NCI-H526 treated with DMSO at 0.1 percent for 48 hours (cell line): ENCODE results near the gene GRAP2.

Experiments
- DNase-seq: peaks from one replicate; lab custom pipeline; 2025; lab: John Stamatoyannopoulos, UW

GRAP2 gene

DNA sequence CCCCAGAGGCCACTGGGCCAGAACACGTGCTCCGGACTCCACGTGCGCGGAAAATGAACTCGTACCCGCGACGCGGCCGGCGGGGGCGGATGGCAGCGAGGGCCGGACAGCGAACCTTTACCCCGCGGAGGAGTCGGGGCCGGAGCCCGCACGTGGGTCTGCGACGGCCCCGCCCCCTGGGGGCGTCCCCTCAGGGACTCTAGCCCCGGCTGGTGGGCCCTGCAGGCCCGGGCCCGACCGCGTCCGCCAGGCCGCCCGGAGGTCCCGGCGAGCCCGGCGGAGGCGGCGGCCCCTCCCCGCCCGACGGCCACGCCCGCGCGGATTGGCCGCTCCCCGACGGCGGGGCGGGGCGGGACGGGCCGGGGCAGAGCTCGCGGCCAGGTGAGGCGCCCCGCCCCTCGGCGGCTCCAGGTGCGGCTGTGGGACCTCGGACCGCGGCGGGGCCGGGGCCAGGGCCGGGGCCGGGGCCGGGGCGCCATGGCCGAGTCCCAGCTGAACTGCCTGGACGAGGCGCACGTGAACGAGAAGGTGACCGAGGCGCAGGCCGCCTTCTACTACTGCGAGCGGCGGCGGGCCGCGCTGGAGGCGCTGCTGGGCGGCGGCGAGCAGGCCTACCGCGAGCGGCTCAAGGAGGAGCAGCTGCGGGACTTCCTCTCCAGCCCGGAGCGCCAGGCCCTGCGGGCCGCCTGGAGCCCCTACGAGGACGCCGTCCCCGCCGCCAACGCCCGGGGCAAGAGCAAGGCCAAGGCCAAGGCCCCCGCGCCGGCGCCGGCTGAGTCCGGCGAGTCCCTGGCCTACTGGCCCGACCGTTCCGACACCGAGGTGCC is 93.9 kb downstream of the GRAP2 start, which contains the start of gene FAM83F:
FAM83F (plus strand) TSS at position 389 of the 827 bp plus-strand sequence; CDS start at position 478, 89 bp downstream.
- DNase-seq: peak; percentile 37

DNA sequence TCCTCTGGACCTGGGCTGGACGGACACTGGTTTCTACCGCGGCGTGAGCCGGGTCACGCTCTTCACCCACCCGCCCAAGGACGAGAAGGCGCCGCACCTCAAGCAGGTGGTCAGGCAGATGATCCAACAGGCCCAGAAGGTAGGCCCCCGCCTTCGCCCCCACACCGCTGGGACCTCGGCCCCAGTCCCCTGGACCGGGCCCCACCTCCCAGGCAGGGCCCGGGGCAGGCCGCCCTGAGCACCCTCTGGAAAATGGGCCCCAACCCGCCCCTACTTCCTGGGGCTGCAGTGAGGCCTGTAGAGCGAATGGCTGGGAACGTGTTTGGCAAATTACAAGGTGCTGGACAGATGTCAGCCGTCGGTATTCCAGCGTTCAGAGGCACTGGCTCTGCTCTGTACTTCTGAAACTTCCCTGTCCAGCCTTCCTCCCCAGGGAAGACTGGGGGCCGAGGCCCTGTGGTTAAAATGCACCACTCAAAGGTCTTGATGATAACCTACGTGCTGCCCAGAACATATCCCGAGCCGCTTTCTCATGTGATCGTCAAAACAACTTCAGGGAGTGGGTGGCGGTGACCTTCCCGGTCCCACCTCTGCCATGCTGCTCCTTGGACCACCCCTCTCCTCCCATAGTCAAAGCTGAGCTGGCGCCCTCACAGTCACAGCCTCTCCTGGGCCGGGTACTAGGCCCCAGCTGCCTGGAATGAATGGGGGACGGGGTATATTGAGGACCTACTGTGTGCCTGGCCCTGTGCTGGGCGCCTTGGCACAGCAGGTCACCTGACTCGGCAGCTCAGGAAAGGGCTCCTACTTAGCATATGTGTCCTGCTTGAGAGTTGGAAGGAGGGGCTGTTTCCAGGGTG is 94.7 kb downstream of the GRAP2 start:
- no peak for DNase-seq

DNA sequence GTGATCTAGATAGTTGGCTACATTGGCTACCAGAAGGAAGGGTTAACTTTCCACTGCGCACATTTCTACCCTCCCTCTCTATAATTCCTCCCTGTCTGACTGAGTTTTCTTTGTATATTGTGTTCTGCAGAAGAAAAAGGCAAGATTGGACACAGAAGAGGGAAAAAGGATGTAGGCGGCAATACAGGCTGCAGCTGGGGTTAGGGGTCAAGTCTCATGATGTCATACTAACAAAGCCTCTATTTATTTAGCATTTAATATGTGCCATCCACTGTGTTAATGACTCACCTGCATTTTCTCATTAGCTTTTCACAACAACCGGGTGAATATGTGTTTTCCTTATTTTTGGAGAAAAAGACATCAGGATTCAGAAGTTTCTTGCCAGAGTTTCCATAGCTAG is 95.8 kb downstream of the GRAP2 start:
- DNase-seq: no peak

DNA sequence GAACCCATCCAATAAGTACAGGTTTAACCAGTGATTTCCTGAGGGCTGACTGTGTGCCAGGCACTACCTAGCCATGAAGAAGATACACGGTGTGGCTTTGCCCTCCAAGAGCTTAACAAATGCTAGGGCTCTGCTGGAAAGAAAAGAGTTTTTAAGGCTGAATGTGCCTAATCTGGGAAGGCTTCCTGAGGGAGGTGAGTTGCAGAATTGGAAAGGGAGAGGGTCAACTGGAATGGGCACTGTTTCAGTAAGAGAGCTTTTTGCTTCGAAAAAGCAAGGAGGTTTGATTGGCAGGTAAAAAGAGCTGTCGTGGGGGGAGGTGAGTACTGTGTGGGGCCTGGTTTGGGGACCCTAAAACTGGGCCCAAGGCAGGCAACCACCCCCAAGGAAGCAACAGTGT is 96.5 kb downstream of the GRAP2 start:
- DNase-seq: no peak

DNA sequence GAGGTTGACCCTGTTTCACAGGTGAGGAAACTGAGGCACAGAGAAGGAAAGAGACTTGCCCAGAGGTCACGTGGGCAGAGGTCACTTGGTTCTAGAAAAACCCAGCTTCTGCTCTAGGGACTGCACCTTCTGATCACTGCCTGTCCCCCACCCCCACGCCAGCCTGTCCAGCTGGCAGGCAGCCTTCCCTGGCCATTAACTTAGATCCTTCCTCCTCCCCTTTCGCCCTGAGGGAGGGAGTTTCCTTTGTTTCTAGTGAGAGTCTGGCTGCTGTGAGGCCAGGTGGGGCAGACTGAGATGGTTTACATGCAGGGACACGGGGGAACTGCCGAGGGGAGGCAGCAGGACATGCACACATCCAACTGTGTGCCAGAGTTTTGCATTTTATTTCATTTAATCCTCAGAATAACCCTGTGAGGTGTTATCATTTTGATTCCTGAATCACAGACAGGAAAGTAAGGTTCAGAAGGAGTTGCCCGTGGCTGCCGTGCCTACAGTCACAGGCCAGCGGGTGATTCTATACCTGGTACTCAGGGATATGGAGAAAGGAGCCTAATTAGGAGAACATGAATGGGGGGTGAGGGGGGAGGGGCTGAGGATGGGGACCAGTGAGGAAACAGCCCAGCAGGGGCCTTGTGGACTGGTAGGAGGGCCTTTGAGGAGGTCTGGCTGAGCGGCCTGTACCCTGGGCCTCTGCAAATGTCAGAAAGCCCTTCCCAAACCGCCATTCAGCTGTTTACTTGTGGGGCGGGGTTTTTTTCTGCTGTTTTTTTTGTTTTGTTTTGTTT is 97.2 kb downstream of the GRAP2 start:
- DNase-seq: peak; percentile 39

DNA sequence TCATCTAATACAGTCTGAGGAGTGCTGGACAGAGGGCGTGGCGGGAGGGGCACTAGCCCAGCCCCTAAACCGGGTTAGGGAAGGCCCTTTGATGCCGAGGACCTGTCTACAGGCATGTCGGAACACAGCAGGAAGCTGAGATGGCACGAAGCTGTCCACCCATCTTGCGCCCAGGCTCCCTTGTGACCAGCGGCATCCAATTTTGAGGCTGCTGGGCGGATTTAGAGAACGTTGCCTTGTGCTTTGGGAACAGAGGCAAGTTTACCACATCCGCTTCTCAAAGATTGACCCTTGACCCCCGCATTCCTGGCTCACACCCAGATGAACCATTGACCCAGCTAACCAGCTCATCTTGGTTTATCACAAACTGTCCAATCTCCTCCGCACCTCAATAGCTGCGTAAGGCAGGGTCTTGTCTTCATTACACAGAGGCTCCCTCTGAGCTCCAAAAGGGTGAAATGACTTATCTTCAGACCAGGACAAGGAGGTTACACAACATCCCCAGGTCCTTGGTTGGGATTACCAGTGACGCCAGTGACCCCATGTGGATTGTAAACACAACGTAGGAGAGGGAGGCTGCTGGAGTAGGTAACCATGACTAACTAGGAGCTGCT is 98.4 kb downstream of the GRAP2 start:
- DNase-seq: no peak

DNA sequence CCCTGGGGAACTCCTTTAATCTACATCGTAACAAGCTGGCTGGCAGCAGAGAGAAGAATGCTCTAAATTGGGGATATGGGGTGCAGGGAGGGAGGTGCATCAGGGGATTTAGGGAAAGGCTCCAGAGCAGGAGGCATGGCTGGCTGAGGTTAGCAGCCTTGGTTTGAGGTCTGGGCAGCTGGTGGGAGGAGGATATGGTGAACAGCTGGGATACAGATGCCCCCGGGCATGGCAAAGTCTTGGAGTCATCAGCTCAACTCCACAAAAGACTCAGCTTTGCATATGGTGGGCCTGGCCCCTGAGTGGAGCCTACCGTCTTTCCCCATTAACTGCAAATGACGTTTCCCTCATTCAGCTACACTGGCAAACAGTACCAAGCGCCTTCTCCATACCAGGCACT is 99.3 kb downstream of the GRAP2 start:
- no peak for DNase-seq

DNA sequence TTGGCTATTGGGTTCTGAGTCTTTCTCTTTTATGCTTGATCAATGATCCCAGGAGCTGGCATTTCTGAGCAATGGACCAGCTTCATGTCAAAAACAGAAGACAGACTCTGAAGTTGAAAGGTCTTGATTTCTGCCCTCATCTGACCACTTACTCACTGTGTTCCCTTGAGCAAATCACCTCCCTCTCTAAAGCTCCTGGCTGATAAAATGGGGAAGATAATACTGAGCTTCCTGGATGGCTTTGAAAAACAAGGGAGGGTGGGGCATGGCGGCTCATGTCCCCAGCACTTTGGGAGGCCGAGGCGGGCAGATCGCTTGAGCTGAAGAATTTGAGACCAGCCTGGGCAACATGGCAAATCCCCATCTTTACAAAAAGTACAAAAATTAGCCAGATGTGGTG is 100.2 kb downstream of the GRAP2 start:
- no peak for DNase-seq

DNA sequence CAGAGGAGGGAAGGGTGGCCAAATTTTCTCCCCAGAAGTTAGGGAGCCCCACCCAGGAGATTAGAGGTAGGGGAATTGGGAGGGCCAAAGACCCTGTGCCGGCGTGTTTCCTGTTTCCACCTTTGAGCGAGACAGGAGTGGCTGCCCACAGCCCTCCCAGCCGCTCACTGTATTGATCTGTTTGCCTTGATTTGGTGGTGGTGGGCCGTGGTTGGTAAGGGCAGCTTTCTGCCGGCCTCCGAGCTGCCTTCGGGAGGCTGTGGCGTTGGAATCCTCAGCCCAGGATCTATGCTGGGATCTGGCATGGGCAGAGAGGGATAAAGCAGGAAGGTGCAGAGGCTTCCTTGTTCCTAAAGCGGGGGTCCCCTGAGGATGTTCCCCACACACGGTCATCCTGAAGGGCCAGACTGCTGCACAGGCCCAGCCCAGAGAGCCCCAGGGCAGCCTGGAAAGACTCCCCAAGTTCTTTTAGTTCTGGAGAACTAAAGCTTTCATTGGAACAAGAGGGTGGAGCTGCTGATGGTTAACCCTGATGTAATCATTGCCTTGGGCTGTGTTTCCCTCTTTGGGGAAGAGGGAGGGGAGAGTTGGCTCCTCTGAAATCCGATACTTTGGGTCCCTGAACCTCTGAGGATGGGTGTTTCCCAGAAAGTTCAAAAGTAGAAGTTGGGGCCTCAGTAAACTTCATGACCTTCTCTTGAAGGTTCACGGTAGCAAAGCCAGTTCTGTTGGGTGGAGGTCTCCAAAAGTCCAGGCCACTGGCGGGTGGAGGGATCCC is 101.1 kb downstream of the GRAP2 start:
- DNase-seq: no peak

DNA sequence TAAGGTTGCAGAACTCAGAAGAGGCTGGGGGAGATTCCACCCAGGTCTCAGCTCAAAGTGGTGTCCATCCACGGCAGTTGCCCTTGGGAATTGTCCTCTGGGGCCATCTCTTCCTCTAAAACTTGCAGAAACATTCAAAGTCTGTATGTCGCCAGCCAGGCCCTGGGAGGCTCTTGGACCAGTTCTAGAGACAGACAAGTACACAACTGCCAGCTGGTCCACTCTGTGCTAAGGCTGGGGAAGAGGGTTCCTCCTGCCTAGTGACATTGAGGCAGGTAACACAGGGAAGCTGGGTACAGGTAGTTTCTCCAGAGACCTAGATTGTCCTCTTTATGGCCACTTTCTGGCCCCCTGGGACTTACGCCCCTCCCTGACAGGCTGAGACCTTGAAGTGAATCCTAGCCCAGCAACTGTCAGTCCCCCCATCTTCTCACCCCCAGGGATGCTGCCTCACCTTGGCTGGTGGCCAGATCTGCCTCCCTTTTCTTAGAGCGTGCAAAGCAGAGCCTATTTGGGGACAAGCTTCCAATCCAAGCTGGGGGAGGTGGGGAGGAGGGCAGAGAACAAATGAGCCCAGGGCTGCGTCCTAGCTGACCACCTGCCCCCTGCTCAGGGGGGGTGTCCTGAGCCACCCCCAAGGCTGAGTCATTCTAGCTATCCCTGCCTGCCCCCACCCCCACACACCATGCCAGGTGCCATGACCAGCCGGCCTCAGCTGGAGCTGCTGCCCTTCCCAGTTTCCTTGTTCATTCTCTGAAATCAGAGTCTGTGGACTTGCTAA is 102.2 kb downstream of the GRAP2 start:
- DNase-seq: no peak

DNA sequence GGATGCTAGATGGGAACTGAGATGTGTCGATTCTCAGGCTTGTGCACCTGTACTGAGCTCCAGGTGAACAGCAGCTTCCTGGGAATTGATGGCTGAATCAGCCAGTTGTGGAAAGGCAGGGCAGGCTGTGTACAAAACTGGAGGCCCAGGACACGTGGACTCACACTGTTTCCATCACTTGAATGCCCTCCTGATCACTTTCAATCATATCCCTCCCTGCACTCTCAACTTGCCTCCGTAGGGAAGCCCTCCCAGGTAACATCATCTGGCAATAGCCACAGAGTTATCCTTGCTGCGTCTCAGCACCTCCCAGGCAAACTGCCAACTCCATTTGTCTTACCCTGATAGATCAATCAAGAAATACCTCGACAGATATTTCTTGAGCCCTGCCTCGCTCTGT is 104.0 kb downstream of the GRAP2 start:
- DNase-seq: no peak

DNA sequence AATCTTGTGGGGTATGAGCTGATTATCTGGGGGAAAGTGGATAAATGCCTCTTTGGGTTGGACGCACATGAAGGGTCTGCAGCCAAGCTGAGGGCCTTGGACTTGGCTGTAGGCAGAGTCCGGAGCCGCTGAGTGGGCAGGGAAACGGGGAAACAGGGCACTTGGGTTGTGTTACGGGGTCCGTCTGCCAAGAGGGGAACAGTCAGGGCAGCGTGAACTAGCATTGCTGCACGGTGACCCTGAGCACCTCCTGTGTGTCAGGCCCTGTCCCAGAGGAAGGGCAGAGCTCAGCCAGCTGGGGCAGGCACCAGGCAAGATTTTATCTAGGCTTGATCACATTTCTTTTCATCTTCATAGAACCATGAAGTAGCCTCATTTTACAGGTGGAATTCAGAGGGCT is 105.8 kb downstream of the GRAP2 start:
- DNase-seq: no peak

DNA sequence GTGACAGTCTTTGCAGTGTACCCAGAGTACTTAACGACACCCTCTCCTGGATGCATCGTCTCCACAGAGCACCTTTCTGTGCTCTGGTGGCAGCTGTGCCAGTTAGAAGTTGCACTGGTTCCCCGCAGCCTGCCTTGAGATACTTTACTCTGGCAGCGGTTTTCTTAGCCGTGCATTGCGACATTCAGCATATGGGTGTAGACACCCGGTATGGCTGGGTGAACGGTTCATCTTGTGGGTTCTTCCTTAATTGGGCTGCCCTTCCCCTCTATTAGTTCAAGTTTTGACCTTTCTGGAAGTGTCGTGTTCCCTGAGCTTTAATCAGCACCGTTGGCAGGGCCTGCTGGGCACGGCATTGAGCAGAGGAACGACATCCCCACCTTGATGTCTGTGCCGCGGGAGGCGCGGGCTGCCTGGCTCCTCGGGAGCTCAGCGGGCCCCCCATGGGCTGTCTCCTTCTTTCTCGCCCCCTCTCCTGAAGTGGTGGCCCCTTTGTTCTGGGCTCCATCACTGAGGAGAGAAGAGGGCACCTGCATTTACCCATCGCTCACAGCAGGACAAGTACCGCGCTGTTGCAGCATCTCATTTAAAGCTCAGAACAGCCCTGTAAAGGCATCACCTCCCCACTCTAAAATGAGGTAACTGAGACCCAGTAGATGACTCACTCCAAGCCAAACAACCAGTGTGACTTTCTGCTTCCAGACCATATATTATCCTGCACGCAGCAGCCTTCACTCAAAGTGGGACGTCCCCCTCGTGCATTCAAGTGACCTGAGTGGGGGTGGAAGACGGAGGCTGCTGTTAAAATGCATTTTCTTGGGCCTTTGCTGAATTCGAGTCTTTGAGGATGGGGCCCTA is 107.2 kb downstream of the GRAP2 start:
- no peak for DNase-seq

DNA sequence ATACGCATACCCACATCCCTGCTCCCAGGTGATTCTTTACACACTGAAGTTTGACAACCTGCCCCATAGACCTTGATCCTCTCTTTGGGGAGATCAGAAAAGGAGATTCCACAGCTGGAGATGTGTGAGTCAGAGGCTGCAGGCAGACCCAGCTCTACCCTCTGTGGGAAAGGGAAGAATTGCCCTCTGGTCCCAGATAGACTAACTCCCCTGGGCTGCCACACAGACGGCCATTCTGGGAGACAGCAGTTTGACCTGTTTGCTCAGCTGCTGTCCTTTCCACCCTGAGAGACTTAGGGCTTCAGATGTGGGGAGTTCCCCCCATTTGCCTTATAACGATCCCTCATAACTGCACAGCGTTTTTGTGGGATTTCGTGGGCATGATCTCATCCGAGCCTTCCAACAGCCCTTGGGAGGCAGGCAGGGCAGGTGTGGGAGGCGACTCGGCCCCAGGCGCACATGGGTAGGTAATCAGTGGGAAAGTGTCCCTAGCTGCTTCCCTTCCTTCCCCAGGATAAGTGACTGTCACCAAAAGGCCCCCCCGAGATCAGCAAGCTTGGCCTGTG is 107.9 kb downstream of the GRAP2 start:
- no peak for DNase-seq

DNA sequence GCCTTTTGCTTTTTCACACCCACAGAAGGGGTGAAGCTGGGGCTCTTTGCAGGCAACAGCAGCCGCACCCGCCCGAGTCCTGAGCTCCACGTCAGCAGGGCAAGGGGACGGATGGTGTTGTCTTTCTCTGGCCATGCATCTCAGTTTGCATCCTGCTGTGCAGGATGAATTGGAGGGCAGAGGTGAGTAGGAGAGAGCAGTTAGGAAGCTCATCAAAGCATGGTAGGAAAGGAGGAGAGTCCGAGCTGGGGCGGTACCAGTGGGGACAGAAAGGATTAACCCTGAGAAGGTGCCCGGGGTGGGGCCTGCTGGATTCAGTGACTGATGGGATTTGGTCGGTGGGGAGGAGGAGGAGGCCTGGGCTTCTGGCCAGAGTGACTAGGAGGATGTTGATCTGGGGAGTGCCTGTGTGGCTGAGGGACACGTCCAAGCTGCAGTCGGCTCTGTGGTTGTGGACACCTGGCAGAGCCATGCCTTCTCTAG is 108.4 kb downstream of the GRAP2 start:
- DNase-seq: no peak

DNA sequence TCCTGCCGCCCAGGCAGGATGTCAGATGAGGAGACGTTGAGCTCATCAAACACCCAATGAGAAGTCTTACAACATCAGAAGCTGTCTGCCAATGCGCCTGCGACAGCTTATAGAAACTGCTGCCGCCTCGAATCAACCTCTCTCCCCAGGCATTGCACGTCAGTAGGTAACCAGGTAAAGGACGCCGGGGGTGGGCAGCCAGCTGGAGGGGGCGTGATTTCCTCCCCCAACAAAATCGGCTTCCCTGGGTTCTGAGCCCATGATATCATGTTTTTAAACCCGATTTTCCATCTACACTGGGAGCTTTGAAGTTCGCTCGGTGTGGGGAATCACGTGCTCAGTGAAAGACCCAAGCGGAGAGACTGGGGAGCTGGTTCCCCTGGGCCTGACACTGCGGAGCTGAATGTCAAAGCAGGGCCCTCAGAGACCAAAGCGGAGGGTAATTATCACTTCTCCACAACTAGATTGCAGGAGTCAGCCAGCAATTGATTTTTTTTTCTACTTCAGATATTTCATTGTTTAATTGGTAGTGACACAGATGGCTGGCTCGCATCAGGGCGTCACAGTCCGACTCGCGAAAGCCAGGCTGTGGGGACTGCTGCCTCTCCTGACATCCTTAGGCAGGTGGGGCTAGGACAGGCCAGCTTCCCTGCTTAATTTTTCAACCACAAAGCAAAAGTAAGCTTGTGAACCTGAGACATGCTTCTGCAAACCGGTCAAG is 109.2 kb downstream of the GRAP2 start:
- no peak for DNase-seq

DNA sequence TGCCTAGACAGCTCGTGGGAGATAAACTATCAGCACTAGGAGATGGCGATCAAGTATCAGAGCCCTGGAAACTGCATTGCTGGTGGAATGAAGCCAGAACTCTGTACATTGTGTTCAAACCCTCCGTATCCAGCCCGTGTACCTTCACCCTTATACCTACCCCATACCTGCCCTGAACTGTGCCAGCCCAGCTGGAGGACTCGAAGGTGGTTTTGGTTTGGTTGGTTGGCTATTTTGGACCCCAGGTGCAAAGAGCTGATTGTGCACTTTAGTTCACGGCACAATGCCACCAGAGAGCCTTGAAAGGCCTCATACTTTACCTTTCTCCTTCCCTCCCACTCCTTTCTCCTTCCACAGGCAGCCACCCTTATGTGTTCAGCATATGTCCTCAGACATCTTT is 109.9 kb downstream of the GRAP2 start:
- no peak for DNase-seq

DNA sequence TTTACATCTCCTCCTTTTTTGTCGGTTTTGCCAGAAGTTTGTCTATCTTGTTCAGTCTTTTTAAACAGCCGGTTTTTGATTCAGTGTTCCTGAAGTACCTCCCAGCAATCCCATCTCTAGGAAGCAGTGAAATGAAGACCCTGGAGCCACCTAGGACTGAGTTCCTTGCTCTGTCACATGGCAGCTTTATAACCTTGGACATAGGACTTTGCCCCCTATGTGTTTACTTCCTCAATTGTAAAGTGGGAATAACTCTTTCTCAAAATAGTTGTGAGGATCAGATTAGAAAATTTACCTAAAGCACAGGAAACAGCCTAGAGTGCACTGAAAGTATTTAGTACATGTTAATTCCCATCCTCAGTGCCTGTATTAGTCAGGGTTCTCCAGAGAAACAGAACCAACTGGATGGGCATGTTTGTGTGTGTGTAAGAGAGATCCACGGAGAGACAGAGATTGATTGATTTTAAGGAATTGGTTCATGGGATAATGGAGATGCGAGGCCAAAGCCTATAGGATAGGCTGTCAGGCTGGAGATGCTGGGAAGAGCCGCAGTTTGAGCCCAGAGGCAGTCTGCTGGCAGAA is 113.9 kb downstream of the GRAP2 start:
- DNase-seq: no peak
